Measurements from ENCODE around the gene DBNDD1.

DBNDD1 gene

GRCh38 chr16:89962754-89963498, 56.3 kb downstream of the DBNDD1 start:
- TF ChIP-seq SIN3A (IDR thresholded peaks at IDR 0.05; ENCODE audit: borderline replicate concordance, insufficient read depth, low read length) = no peak
- no peak for TF ChIP-seq REST (IDR thresholded peaks at IDR 0.05; ENCODE audit: insufficient read depth in 1 of 2, low read depth in 2 of 2, low read length in 2 of 2)
- TF ChIP-seq TAF1 (IDR thresholded peaks at IDR 0.05; ENCODE audit: borderline replicate concordance, insufficient read depth, low read length) = no peak
- no peak for TF ChIP-seq POLR2AphosphoS5 (IDR thresholded peaks at IDR 0.05; ENCODE audit: low read depth, low read length)
- no peak for TF ChIP-seq FOXP2 (optimal IDR thresholded peaks at IDR 0.05; ENCODE audit: borderline replicate concordance, extremely low read depth, extremely low read length, insufficient read depth)

GRCh38 chr16:89961920-89962319, 57.3 kb downstream of the DBNDD1 start:
- no peak for TF ChIP-seq REST (IDR thresholded peaks at IDR 0.05; ENCODE audit: insufficient read depth in 1 of 2, low read depth in 2 of 2, low read length in 2 of 2)
- TF ChIP-seq POLR2AphosphoS5 (IDR thresholded peaks at IDR 0.05; ENCODE audit: low read depth, low read length) = no peak
- no peak for TF ChIP-seq SIN3A (IDR thresholded peaks at IDR 0.05; ENCODE audit: borderline replicate concordance, insufficient read depth, low read length)
- TF ChIP-seq TAF1 (IDR thresholded peaks at IDR 0.05; ENCODE audit: borderline replicate concordance, insufficient read depth, low read length) = no peak
- TF ChIP-seq FOXP2 (optimal IDR thresholded peaks at IDR 0.05; ENCODE audit: borderline replicate concordance, extremely low read depth, extremely low read length, insufficient read depth) = no peak

- TF ChIP-seq REST (IDR thresholded peaks at IDR 0.05; ENCODE audit: insufficient read depth in 1 of 2, low read depth in 2 of 2, low read length in 2 of 2) (no peak), SIN3A (IDR thresholded peaks at IDR 0.05; ENCODE audit: borderline replicate concordance, insufficient read depth, low read length) (no peak), TAF1 (IDR thresholded peaks at IDR 0.05; ENCODE audit: borderline replicate concordance, insufficient read depth, low read length) (no peak), POLR2AphosphoS5 (IDR thresholded peaks at IDR 0.05; ENCODE audit: low read depth, low read length) (no peak)
These were observed 58.3 kb downstream of the DBNDD1 start for GRCh38 chr16:89960966-89961365.

- no peak for TF ChIP-seq FOXP2 (optimal IDR thresholded peaks at IDR 0.05; ENCODE audit: borderline replicate concordance, extremely low read depth, extremely low read length, insufficient read depth)
- no peak for TF ChIP-seq TAF1 (IDR thresholded peaks at IDR 0.05; ENCODE audit: borderline replicate concordance, insufficient read depth, low read length)
- no peak for TF ChIP-seq POLR2AphosphoS5 (IDR thresholded peaks at IDR 0.05; ENCODE audit: low read depth, low read length)
- no peak for TF ChIP-seq REST (IDR thresholded peaks at IDR 0.05; ENCODE audit: insufficient read depth in 1 of 2, low read depth in 2 of 2, low read length in 2 of 2)
- no peak for TF ChIP-seq SIN3A (IDR thresholded peaks at IDR 0.05; ENCODE audit: borderline replicate concordance, insufficient read depth, low read length)
These were observed 60.7 kb downstream of the DBNDD1 start for GRCh38 chr16:89958596-89958995.

Measured in PFSK-1 (cell line).